Liver (tissue), 9 donors: Measurements from ENCODE around the gene KIAA0825. TPM values are rescaled to one million over a fixed set of nuclear protein-coding genes. Genes with fewer than 3 reads are reported as not detected.

Experiments
- DNase-seq: peaks from one replicate; pipeline ENCODE4 v3.0.0-alpha.2; 2017; ENCODE audit warnings: low spot score
- H3K27ac ChIP-seq, 2 donors: one replicate each; pipeline ENCODE4 v1.7.0; 2013; ENCODE audit warnings: inconsistent platforms in 2 of 2, low read length in 2 of 2, control low read depth in 1 of 2, low read depth in 1 of 2, mild to moderate bottlenecking in 1 of 2
- H3K27me3 ChIP-seq, 4 donors: one replicate each; pipeline versions ENCODE4 v1.6.1 to v1.7.0; 2013; ENCODE audit warnings: low read length in 3 of 4, inconsistent platforms in 1 of 4, mild to moderate bottlenecking in 1 of 4, moderate library complexity in 1 of 4; ENCODE audit not compliant: control insufficient read depth in 4 of 4, insufficient read depth in 4 of 4
- H3K36me3 ChIP-seq, 4 donors: one replicate each; pipeline versions ENCODE4 v1.6.1 to v1.7.0; 2013; ENCODE audit warnings: low read length in 3 of 4, mild to moderate bottlenecking in 3 of 4, low read depth in 1 of 4, moderate library complexity in 1 of 4; ENCODE audit not compliant: control insufficient read depth in 4 of 4, insufficient read depth in 3 of 4
- H3K4me1 ChIP-seq, 4 donors: one replicate each; pipeline versions ENCODE4 v1.6.1 to v1.7.0; 2013; ENCODE audit warnings: low read length in 3 of 4, mild to moderate bottlenecking in 3 of 4, moderate library complexity in 1 of 4; ENCODE audit not compliant: control insufficient read depth in 4 of 4, insufficient read depth in 4 of 4
- H3K4me3 ChIP-seq, 3 donors: one replicate each; pipeline versions ENCODE4 v1.6.1 to v1.7.0; 2013; ENCODE audit warnings: low read length in 3 of 3, control low read depth in 1 of 3, low read depth in 1 of 3, mild to moderate bottlenecking in 1 of 3
- H3K9ac ChIP-seq, 2 donors: one replicate each; pipeline ENCODE4 v1.7.0; 2013; ENCODE audit warnings: low read length in 2 of 2, mild to moderate bottlenecking in 2 of 2, moderate library complexity in 2 of 2, control low read depth in 1 of 2, low read depth in 1 of 2
- H3K9me3 ChIP-seq, 4 donors: one replicate each; pipeline versions ENCODE4 v1.6.1 to v1.7.0; 2013; ENCODE audit warnings: low read length in 3 of 4; ENCODE audit not compliant: control insufficient read depth in 4 of 4
- EGR1 ChIP-seq, 2 donors: IDR thresholded peaks; 2 replicates each; pipeline ENCODE4 v1.6.1; 2016 to 2018; ENCODE audit warnings: antibody characterized with exemption in 2 of 2, low read depth in 2 of 2
- FOXA1 ChIP-seq: IDR thresholded peaks from 2 replicates; pipeline ENCODE4 v1.6.1; 2016; ENCODE audit warnings: antibody characterized with exemption
- FOXA2 ChIP-seq: IDR thresholded peaks from 2 replicates; pipeline ENCODE4 v1.6.1; 2016; ENCODE audit warnings: antibody characterized with exemption
- GABPA ChIP-seq, 2 donors: IDR thresholded peaks in 1 of 2; conservative IDR thresholded peaks in 1 of 2; 2 replicates each; pipeline ENCODE4 v1.6.1; 2016; ENCODE audit warnings: antibody characterized with exemption in 2 of 2, mild to moderate bottlenecking in 1 of 2, moderate library complexity in 1 of 2
- HNF4A ChIP-seq, 2 donors: conservative IDR thresholded peaks; 2 replicates each; pipeline ENCODE4 v1.6.1; 2016; ENCODE audit warnings: antibody characterized with exemption in 2 of 2, mild to moderate bottlenecking in 2 of 2
- HNF4G ChIP-seq: IDR thresholded peaks from 2 replicates; pipeline ENCODE4 v1.6.1; 2016; ENCODE audit warnings: antibody characterized with exemption
- JUND ChIP-seq, 2 donors: IDR thresholded peaks; 2 replicates each; pipeline ENCODE4 v1.6.1; 2016; ENCODE audit warnings: antibody characterized with exemption in 2 of 2
- MAX ChIP-seq: IDR thresholded peaks from 2 replicates; pipeline ENCODE4 v1.6.1; 2016; ENCODE audit warnings: antibody characterized with exemption
- NR2F2 ChIP-seq: IDR thresholded peaks from 2 replicates; pipeline ENCODE4 v1.6.1; 2016; ENCODE audit warnings: antibody characterized with exemption
- RAD21 ChIP-seq, 2 donors: IDR thresholded peaks; 2 replicates each; pipeline ENCODE4 v1.6.1; 2016; ENCODE audit warnings: antibody characterized with exemption in 2 of 2, mild to moderate bottlenecking in 2 of 2
- RXRA ChIP-seq, 2 donors: IDR thresholded peaks; 2 replicates each; pipeline ENCODE4 v1.6.1; 2017 to 2018; ENCODE audit warnings: antibody characterized with exemption in 2 of 2, mild to moderate bottlenecking in 1 of 2
- SP1 ChIP-seq: IDR thresholded peaks from 2 replicates; pipeline ENCODE4 v1.6.1; 2018; ENCODE audit warnings: antibody characterized with exemption, mild to moderate bottlenecking
- TAF1 ChIP-seq: conservative IDR thresholded peaks from 2 replicates; pipeline ENCODE4 v1.6.1; 2016; ENCODE audit warnings: antibody characterized with exemption, mild to moderate bottlenecking
- YY1 ChIP-seq: IDR thresholded peaks from 2 replicates; pipeline ENCODE4 v1.6.1; 2016; ENCODE audit warnings: antibody characterized with exemption, mild to moderate bottlenecking
- ZBTB33 ChIP-seq: IDR thresholded peaks from 2 replicates; pipeline ENCODE4 v1.6.1; 2016; ENCODE audit warnings: antibody characterized with exemption
- WGBS: extraction: QIAGEN DNeasy Blood & Tissue Kit; methylation state at CpG from one replicate; pipeline ENCODE4 v1.1.7; 2013; 5-methylcytosine and 5-hydroxymethylcytosine counted together
- polyA plus RNA-seq, 2 donors: library from polyadenylated mRNA; stranded (reverse) in 1 of 2; unstranded in 1 of 2; fragments of 200-250 nt in 1 of 2; fragments of >200 nt in 1 of 2; fragmentation: Nextera tagmentation in 1 of 2; extraction: Ambion mirVana in 1 of 2; gene quantifications; one replicate each; pipeline versions ENCODE4 v1.2.1 to v1.2.3, GENCODE V29; 2013 to 2015
- total RNA-seq, 2 donors: library from RNA; depleted of rRNA; stranded (reverse); fragments of >200 nt; gene quantifications; one replicate each; pipeline ENCODE4 v1.2.3, GENCODE V29; 2014
- TF ChIP-seq, protein P1 (sequence below): IDR thresholded peaks from 2 replicates; pipeline ENCODE4 v1.6.1; 2016; ENCODE audit warnings: antibody characterized with exemption
- TF ChIP-seq, protein P2 (sequence below): fragments of 150-350 bp; IDR thresholded peaks from 2 replicates; pipeline ENCODE4 v1.5.1; 2017; ENCODE audit warnings: improper control_type of control experiment, low read depth, low read length; ENCODE audit not compliant: missing input control
- TF ChIP-seq, protein P3 (sequence below): IDR thresholded peaks from 2 replicates; pipeline ENCODE4 v1.6.1; 2016; ENCODE audit warnings: antibody characterized with exemption, mild to moderate bottlenecking
- donor health status: healthy.
- donor health status: healthy.
- donor health status: healthy.
- donor health status: healthy.
- donor health status: healthy.

Gene KIAA0825
- total and polyA plus RNA-seq, 4 donors = 0.25 to 3.2 (median 1.2) TPM

DNA sequence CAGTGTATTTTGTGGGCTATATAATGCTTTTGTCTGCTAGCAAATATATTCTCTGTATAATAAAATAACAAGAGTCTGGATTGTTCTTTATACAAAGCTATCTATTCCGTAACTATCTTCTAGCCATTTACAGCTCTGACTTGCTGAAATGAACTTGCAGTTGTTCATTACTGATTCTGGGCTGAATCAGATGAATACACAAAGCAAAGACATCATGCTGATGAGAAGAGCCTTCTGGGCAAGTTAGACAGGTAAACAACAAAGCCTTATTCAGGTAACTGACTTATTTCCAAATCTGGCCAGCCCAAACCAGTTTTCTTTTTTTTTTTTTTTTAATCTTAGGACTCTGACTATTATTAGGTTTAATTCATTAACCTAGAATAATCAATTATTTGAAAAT is 255.5 kb downstream of the KIAA0825 start:
- no peak for DNase-seq
- Histone ChIP-seq H3K9ac (no peak overlapping the region), H3K36me3 (no peaks in the 10 kb centered on the region), H3K27ac (no peak overlapping the region), H3K4me3 (no peak overlapping the region), H3K9me3 (no peaks in the 10 kb centered on the region), H3K27me3 (no peaks in the 10 kb centered on the region), H3K4me1 (no peaks in the 10 kb centered on the region)
- no peak for TF ChIP-seq JUND (IDR thresholded peaks at IDR 0.05)
- no peak for TF ChIP-seq RXRA (IDR thresholded peaks at IDR 0.05)
- TF ChIP-seq HNF4G = no peak
- TF ChIP-seq HNF4A (conservative IDR thresholded peaks at IDR 0.05) = no peak
- TF ChIP-seq, protein P1, sequence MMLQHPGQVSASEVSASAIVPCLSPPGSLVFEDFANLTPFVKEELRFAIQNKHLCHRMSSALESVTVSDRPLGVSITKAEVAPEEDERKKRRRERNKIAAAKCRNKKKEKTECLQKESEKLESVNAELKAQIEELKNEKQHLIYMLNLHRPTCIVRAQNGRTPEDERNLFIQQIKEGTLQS = no peak
- TF ChIP-seq ZBTB33 = no peak
- TF ChIP-seq NR2F2 = no peak
- no peak for TF ChIP-seq RAD21 (IDR thresholded peaks at IDR 0.05)
- no peak for TF ChIP-seq FOXA2
- TF ChIP-seq, protein P2, sequence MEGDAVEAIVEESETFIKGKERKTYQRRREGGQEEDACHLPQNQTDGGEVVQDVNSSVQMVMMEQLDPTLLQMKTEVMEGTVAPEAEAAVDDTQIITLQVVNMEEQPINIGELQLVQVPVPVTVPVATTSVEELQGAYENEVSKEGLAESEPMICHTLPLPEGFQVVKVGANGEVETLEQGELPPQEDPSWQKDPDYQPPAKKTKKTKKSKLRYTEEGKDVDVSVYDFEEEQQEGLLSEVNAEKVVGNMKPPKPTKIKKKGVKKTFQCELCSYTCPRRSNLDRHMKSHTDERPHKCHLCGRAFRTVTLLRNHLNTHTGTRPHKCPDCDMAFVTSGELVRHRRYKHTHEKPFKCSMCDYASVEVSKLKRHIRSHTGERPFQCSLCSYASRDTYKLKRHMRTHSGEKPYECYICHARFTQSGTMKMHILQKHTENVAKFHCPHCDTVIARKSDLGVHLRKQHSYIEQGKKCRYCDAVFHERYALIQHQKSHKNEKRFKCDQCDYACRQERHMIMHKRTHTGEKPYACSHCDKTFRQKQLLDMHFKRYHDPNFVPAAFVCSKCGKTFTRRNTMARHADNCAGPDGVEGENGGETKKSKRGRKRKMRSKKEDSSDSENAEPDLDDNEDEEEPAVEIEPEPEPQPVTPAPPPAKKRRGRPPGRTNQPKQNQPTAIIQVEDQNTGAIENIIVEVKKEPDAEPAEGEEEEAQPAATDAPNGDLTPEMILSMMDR = no peak
- no peak for TF ChIP-seq FOXA1
- TF ChIP-seq MAX = no peak
- TF ChIP-seq YY1 = no peak
- no peak for TF ChIP-seq TAF1
- WGBS = 94% methylated on average over 1 of the region's 1 CpG

- Histone ChIP-seq H3K27me3 (no peaks in the 10 kb centered on the region), H3K9me3 (no peaks in the 10 kb centered on the region), H3K4me1 (no peaks in the 10 kb centered on the region), H3K36me3 (no peaks in the 10 kb centered on the region), H3K4me3 (no peak overlapping the region), H3K27ac (no peak overlapping the region), H3K9ac (no peak overlapping the region)
- 75% methylated on average over 5 of the region's 5 CpGs for WGBS
- no peak for DNase-seq
- TF ChIP-seq RXRA (IDR thresholded peaks at IDR 0.05) (no peak), YY1 (no peak), EGR1 (IDR thresholded peaks at IDR 0.05; ENCODE audit: low read depth in 2 of 2) (no peak), JUND (IDR thresholded peaks at IDR 0.05) (no peak), RAD21 (IDR thresholded peaks at IDR 0.05) (no peak), GABPA (IDR thresholded peaks at IDR 0.05 in 1 of 2, conservative IDR thresholded peaks at IDR 0.05 in 1 of 2) (no peak), FOXA1 (no peak), FOXA2 (no peak), HNF4A (conservative IDR thresholded peaks at IDR 0.05) (no peak), MAX (no peak), NR2F2 (no peak), SP1 (no peak)
- TF ChIP-seq, protein P2 = no peak
- TF ChIP-seq, protein P3, sequence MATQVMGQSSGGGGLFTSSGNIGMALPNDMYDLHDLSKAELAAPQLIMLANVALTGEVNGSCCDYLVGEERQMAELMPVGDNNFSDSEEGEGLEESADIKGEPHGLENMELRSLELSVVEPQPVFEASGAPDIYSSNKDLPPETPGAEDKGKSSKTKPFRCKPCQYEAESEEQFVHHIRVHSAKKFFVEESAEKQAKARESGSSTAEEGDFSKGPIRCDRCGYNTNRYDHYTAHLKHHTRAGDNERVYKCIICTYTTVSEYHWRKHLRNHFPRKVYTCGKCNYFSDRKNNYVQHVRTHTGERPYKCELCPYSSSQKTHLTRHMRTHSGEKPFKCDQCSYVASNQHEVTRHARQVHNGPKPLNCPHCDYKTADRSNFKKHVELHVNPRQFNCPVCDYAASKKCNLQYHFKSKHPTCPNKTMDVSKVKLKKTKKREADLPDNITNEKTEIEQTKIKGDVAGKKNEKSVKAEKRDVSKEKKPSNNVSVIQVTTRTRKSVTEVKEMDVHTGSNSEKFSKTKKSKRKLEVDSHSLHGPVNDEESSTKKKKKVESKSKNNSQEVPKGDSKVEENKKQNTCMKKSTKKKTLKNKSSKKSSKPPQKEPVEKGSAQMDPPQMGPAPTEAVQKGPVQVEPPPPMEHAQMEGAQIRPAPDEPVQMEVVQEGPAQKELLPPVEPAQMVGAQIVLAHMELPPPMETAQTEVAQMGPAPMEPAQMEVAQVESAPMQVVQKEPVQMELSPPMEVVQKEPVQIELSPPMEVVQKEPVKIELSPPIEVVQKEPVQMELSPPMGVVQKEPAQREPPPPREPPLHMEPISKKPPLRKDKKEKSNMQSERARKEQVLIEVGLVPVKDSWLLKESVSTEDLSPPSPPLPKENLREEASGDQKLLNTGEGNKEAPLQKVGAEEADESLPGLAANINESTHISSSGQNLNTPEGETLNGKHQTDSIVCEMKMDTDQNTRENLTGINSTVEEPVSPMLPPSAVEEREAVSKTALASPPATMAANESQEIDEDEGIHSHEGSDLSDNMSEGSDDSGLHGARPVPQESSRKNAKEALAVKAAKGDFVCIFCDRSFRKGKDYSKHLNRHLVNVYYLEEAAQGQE = no peak
- TF ChIP-seq, protein P1 = no peak
These were observed 256.3 kb downstream of the KIAA0825 start for GRCh38 chr5:94361832-94362796.
